ENCODE measurements around the gene PUS1. TPM values are rescaled to one million over a fixed set of nuclear protein-coding genes. Genes with fewer than 3 reads are reported as not detected.

The PUS1 gene
- total and polyA plus RNA-seq, 2 of the 4 experiments (the other 2 are of a cell fraction), result 14.0 to 36.7 TPM

GRCh38 chr12:131910302-131911027, 18.6 kb upstream of the PUS1 start:
- Histone ChIP-seq H3K4me3 (ENCODE audit: insufficient read depth, low read depth, low read length) (no peak overlapping the region), H3K4me2 (ENCODE audit: low read depth, low read length) (no peak overlapping the region), H3K9ac (ENCODE audit: low read depth, low read length) (no peak overlapping the region), H2BK5ac (ENCODE audit: low read depth, low read length, poor library complexity, severe bottlenecking) (no peak overlapping the region), H2AK9ac (replicated peaks; ENCODE audit: low read depth, low read length, poor library complexity) (no peak overlapping the region), H3K23ac (ENCODE audit: low read depth, low read length) (no peak overlapping the region), H3K79me1 (ENCODE audit: low read depth in 1 of 2, low read length in 2 of 2) (peaks cover 2 to 24% of the 10 kb centered on the region in 2 experiments; a peak in 1 of 4 replicates), H4K20me1 (ENCODE audit: insufficient read depth, low read length) (peaks cover 18% of the 10 kb centered on the region), H3K14ac (replicated peaks; ENCODE audit: low read depth, low read length) (no peak overlapping the region), H3K36me3 (ENCODE audit: control insufficient read depth, insufficient read depth, low read length) (peaks cover 68% of the 10 kb centered on the region), H4K8ac (ENCODE audit: low read depth in 2 of 2, low read length in 2 of 2) (no peak overlapping the region), H3K56ac (ENCODE audit: extremely low read depth, insufficient read depth, low read length) (no peak overlapping the region), H3K9me3 (ENCODE audit: control insufficient read depth, insufficient read depth, low read length) (no peaks in the 10 kb centered on the region), H3K4me1 (ENCODE audit: control insufficient read depth, insufficient read depth, low read length) (peaks cover 9% of the 10 kb centered on the region), H4K5ac (ENCODE audit: low read depth, low read length) (no peak overlapping the region), H3K27ac (ENCODE audit: insufficient read depth, low read length) (no peak overlapping the region), H2BK20ac (ENCODE audit: low read depth, low read length) (no peak overlapping the region), H3K18ac (ENCODE audit: low read depth, low read length) (no peak overlapping the region), H2BK15ac (ENCODE audit: low read depth, low read length) (no peak overlapping the region), H2BK120ac (ENCODE audit: low read depth, low read length) (no peak overlapping the region), H2AK5ac (ENCODE audit: low read depth, low read length) (no peak overlapping the region), H4K91ac (ENCODE audit: insufficient read depth, low read depth, low read length) (no peak overlapping the region), H3K27me3 (ENCODE audit: control insufficient read depth, insufficient read depth, low read length) (no peaks in the 10 kb centered on the region), H2AFZ (replicated peaks; ENCODE audit: low read length, poor library complexity) (no peak overlapping the region), H3K9me1 (ENCODE audit: insufficient read depth, low read length) (0 out of 2 replicates have a peak, but pooled peaks cover 2% of the 10 kb centered on the region), H3K4ac (ENCODE audit: low read depth, low read length) (no peak overlapping the region)
- dilution Hi-C loops (cut with HindIII; ENCODE audit: low sequenced_read_pairs, unreplicated experiment) (no loop called here), intact Hi-C loops (cut with micrococcal nuclease) (no loop called here), in situ Hi-C loops (cut with MboI; ENCODE audit: low sequenced_read_pairs) (no loop called here)
- ChIA-PET POLR2A (ENCODE audit: unreplicated experiment) (interaction anchor here (1.1 kb wide), 1 partner anchor 14 kb away, joined by 3 read pairs; no protein-coding TSS in a partner anchor), CTCF (no interaction called here)
- no TSS peak for BruUV-seq (replicated peaks)
- WGBS, 2 experiments (ENCODE audit: extremely low coverage in 2 of 2, insufficient read length in 1 of 2), result 87% methylated on average over 5 of the region's 23 CpGs; no CpG with 5 or more reads in 1 of the 2 experiments
- DNase-seq, result no peak
- no peak for TF ChIP-seq CEBPB (IDR thresholded peaks at IDR 0.05; ENCODE audit: low read depth, low read length)
- TF ChIP-seq, protein P1, sequence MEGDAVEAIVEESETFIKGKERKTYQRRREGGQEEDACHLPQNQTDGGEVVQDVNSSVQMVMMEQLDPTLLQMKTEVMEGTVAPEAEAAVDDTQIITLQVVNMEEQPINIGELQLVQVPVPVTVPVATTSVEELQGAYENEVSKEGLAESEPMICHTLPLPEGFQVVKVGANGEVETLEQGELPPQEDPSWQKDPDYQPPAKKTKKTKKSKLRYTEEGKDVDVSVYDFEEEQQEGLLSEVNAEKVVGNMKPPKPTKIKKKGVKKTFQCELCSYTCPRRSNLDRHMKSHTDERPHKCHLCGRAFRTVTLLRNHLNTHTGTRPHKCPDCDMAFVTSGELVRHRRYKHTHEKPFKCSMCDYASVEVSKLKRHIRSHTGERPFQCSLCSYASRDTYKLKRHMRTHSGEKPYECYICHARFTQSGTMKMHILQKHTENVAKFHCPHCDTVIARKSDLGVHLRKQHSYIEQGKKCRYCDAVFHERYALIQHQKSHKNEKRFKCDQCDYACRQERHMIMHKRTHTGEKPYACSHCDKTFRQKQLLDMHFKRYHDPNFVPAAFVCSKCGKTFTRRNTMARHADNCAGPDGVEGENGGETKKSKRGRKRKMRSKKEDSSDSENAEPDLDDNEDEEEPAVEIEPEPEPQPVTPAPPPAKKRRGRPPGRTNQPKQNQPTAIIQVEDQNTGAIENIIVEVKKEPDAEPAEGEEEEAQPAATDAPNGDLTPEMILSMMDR (conservative IDR thresholded peaks at IDR 0.05; ENCODE audit: low read depth, low read length), result no peak
- TF ChIP-seq RFX5 (IDR thresholded peaks at IDR 0.05; ENCODE audit: low read depth, low read length), result no peak
- no peak for TF ChIP-seq POLR2A (IDR thresholded peaks at IDR 0.05; ENCODE audit: low read depth, low read length)
- no peak for TF ChIP-seq MAZ (IDR thresholded peaks at IDR 0.05; ENCODE audit: borderline replicate concordance, low read depth, low read length)
- TF ChIP-seq MAFK (IDR thresholded peaks at IDR 0.05; ENCODE audit: low read depth, low read length), result no peak
- TF ChIP-seq USF2 (IDR thresholded peaks at IDR 0.05; ENCODE audit: low read depth, low read length), result no peak
- TF ChIP-seq CHD1 (IDR thresholded peaks at IDR 0.05; ENCODE audit: low read depth, low read length), result no peak
- no peak for TF ChIP-seq SMC3 (IDR thresholded peaks at IDR 0.05; ENCODE audit: low read depth, low read length)
- no peak for TF ChIP-seq NFE2L2 (IDR thresholded peaks at IDR 0.05; ENCODE audit: low read depth, low read length)
- TF ChIP-seq ELK1 (IDR thresholded peaks at IDR 0.05; ENCODE audit: borderline replicate concordance, low read depth, low read length), result no peak
- no peak for TF ChIP-seq FOS (IDR thresholded peaks at IDR 0.05; ENCODE audit: low read depth, low read length)
- no peak for TF ChIP-seq BHLHE40 (IDR thresholded peaks at IDR 0.05; ENCODE audit: low read depth, low read length)
- TF ChIP-seq MXI1 (IDR thresholded peaks at IDR 0.05; ENCODE audit: borderline replicate concordance, low read depth, low read length), result no peak
- ATAC-seq (ENCODE audit: low read depth), result no peak

Measured in IMR-90 (cell line).